Transverse colon (tissue), 4 donors: ENCODE measurements around the gene FBXL2.

Source experiments
- POLR2A ChIP-seq: fragments of 450-650 bp; IDR thresholded peaks from one replicate; pipeline ENCODE4 v1.6.1; 2016; ENCODE audit warnings: antibody characterized with exemption, mild to moderate bottlenecking, moderate library complexity
- POLR2AphosphoS5 ChIP-seq, 3 donors: sonication (generic); formaldehyde crosslinking; IDR thresholded peaks; one replicate each; pipeline ENCODE4 v1.6.1; 2016; ENCODE audit warnings: antibody characterized with exemption in 3 of 3
- TF ChIP-seq, protein P1 (sequence below), 5 experiments: fragments of 200-600 bp in 3 of 5; fragments of 450-650 bp in 2 of 5; sonication (generic) in 3 of 5; IDR thresholded peaks; 1 replicate in 2 of 5; 2 replicates in 3 of 5; pipeline ENCODE4 v1.5.1; 2016 to 2017; ENCODE audit warnings: antibody characterized with exemption in 5 of 5, inconsistent platforms in 3 of 5, mild to moderate bottlenecking in 2 of 5, moderate library complexity in 1 of 5

GRCh38 chr3:33403756-33404155 lies 126.5 kb downstream of the FBXL2 start:
- TF ChIP-seq, protein P1, sequence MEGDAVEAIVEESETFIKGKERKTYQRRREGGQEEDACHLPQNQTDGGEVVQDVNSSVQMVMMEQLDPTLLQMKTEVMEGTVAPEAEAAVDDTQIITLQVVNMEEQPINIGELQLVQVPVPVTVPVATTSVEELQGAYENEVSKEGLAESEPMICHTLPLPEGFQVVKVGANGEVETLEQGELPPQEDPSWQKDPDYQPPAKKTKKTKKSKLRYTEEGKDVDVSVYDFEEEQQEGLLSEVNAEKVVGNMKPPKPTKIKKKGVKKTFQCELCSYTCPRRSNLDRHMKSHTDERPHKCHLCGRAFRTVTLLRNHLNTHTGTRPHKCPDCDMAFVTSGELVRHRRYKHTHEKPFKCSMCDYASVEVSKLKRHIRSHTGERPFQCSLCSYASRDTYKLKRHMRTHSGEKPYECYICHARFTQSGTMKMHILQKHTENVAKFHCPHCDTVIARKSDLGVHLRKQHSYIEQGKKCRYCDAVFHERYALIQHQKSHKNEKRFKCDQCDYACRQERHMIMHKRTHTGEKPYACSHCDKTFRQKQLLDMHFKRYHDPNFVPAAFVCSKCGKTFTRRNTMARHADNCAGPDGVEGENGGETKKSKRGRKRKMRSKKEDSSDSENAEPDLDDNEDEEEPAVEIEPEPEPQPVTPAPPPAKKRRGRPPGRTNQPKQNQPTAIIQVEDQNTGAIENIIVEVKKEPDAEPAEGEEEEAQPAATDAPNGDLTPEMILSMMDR (IDR thresholded peaks at IDR 0.05): no peak
- TF ChIP-seq POLR2A: no peak
- no peak for TF ChIP-seq POLR2AphosphoS5 (IDR thresholded peaks at IDR 0.05)
